Upper lobe of left lung (tissue), 4 donors: ENCODE measurements around the gene GFOD1.

Source experiments
- POLR2A ChIP-seq, 4 donors: fragments of 450-650 bp; IDR thresholded peaks; one replicate each; pipeline ENCODE4 v1.5.1; 2016 to 2017; ENCODE audit warnings: antibody characterized with exemption in 4 of 4, mild to moderate bottlenecking in 2 of 4
- TF ChIP-seq, protein P1 (sequence below), 6 experiments: fragments of 450-650 bp in 4 of 6; fragments of 200-600 bp in 2 of 6; sonication (generic) in 2 of 6; IDR thresholded peaks; one replicate each; pipeline ENCODE4 v1.5.1; 2016 to 2019; ENCODE audit warnings: antibody characterized with exemption in 6 of 6

DNA sequence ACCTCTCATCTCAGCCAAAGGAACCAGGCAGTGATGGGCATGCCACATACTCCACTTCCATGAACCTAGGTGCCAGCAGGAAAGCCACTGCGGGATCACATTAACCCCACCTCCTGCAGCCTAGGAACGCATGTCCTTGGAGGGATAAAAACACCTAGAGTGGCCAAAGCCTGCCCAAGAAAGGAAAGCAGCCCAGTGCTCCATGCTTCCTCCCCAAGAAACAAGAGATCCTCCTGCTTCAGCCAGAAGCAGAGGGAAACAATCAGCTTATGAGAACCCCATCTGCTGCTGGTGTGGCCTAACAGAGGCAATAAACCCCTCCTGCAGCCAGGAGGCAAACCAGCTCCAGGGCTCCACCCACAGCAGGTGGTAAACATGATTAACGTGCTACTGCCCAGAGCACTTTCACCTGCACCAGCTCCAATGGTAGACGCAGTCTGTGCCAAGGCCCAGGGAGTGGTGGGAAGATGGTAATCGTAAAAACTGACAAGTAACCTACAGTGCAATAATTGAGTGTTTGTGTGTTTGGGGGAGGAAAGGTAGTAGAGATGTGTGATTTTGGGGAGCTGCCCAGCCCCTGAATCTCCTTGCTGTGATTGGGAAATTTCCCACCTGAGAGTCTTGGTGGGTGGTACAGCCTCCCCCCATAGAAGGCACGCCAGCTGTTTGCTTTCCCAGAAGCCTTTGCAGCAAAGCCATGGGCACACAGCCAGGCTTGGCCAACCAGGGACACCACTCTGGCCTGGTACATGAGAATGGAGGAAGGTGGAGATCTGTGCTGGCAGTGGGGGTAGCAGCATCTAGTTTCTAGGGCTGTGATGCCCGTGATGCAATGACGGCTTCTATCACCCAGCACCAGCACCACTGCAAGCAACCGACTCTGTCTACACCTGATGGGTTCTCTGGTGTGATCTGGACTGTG is 108.5 kb downstream of the GFOD1 start:
- TF ChIP-seq, protein P1, sequence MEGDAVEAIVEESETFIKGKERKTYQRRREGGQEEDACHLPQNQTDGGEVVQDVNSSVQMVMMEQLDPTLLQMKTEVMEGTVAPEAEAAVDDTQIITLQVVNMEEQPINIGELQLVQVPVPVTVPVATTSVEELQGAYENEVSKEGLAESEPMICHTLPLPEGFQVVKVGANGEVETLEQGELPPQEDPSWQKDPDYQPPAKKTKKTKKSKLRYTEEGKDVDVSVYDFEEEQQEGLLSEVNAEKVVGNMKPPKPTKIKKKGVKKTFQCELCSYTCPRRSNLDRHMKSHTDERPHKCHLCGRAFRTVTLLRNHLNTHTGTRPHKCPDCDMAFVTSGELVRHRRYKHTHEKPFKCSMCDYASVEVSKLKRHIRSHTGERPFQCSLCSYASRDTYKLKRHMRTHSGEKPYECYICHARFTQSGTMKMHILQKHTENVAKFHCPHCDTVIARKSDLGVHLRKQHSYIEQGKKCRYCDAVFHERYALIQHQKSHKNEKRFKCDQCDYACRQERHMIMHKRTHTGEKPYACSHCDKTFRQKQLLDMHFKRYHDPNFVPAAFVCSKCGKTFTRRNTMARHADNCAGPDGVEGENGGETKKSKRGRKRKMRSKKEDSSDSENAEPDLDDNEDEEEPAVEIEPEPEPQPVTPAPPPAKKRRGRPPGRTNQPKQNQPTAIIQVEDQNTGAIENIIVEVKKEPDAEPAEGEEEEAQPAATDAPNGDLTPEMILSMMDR (IDR thresholded peaks at IDR 0.05), result no peak
- TF ChIP-seq POLR2A (IDR thresholded peaks at IDR 0.05), result no peak
